NB4 (cell line): ENCODE data around the gene TDRD10.

ENCODE experiments used
- CTCF ChIP-seq: IDR thresholded peaks from one replicate; pipeline ENCODE4 v1.5.1; 2012; ENCODE audit warnings: low read depth, low read length
- MYC ChIP-seq: IDR thresholded peaks from 2 replicates; pipeline ENCODE4 v1.6.1; 2011; ENCODE audit warnings: low read depth, low read length
- POLR2A ChIP-seq: IDR thresholded peaks from 2 replicates; pipeline ENCODE4 v1.6.1; 2011; ENCODE audit warnings: mild to moderate bottlenecking; ENCODE audit not compliant: insufficient read length; ENCODE audit errors: extremely low read depth

DNA sequence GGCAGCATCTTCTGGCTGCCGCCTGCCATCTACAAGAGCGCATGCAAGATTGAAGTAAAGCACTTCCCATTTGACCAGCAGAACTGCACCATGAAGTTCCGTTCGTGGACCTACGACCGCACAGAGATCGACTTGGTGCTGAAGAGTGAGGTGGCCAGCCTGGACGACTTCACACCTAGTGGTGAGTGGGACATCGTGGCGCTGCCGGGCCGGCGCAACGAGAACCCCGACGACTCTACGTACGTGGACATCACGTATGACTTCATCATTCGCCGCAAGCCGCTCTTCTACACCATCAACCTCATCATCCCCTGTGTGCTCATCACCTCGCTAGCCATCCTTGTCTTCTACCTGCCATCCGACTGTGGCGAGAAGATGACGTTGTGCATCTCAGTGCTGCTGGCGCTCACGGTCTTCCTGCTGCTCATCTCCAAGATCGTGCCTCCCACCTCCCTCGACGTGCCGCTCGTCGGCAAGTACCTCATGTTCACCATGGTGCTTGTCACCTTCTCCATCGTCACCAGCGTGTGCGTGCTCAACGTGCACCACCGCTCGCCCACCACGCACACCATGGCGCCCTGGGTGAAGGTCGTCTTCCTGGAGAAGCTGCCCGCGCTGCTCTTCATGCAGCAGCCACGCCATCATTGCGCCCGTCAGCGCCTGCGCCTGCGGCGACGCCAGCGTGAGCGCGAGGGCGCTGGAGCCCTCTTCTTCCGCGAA, 69.4 kb downstream of the TDRD10 start:
- TF ChIP-seq POLR2A, result no peak
- no peak for TF ChIP-seq CTCF
- TF ChIP-seq MYC, result no peak
